ENCODE measurements around the gene C2CD2. TPM values are rescaled to one million over a fixed set of nuclear protein-coding genes. Genes with fewer than 3 reads are reported as not detected.

Gene C2CD2
- total RNA-seq, 1 donor from 2014 or later: 6.7 TPM

DNA sequence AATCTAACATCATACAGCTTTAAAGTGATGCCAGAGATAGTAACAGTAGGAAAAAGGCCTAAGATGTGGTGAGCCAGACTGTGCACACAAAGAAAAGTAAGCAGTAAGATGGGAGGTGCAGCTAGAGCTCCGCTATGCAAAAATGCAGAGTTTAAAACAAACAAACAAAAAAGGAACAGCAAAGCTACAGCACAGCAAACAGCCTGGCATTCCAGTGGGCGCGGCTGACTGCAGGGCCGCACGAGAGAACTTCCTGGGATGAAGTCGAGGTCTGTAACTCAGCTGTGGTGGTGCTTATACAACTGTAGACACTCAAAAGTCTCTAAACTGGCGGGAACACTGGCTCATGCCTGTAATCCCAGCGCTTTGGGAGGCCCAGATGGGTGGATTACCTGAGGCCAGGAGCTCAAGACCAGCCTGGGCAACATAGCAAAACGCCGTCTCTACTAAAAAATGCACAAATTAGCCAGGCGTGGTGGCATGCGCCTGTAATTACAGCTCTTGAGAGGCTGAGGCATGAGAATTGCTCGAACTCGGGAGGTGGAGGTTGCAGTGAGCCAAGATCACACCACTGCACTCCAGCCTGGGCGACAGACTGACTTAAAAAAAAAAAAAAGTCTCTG lies 104.7 kb downstream of the C2CD2 start:
- Mint-ChIP-seq H3K4me3 (no peak overlapping the region), H3K27me3 (no peaks in the 10 kb centered on the region)

DNA sequence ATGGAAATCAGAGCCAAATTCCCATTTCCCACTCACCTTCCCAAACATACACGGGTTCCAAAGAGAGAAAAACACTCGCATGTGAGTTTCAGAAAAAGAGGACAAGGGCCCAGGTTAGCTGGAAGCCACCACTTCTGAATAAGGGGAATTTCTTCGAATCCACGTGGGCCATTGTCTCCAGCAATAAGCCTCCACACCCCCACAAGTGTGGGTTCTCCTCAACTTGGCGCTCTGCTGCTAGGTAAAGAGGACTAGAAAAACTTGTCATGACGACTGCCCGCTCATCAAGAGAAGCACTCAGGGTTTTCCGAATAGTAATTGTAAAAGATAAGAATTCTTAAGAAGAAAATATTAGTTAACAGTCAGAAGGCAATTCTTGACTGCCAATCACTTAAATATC lies 105.3 kb downstream of the C2CD2 start:
- no peak overlapping the region for H3K27ac Mint-ChIP-seq
- intact Hi-C loops (cut with micrococcal nuclease): no loop called here
- ChIA-PET CTCF (interaction anchor here (1.6 kb wide), 1 partner anchor 259 kb away, joined by 3 read pairs; no protein-coding TSS in a partner anchor), POLR2A (no interaction called here)
- H3K9me3 Mint-ChIP-seq: no peaks in the 10 kb centered on the region
- H3K36me3 Mint-ChIP-seq (ENCODE audit: low read depth): peaks cover 58% of the 10 kb centered on the region
- no peak overlapping the region for H3K4me3 Mint-ChIP-seq
- H3K27me3 Mint-ChIP-seq: no peaks in the 10 kb centered on the region
- TF ChIP-seq, protein P1, sequence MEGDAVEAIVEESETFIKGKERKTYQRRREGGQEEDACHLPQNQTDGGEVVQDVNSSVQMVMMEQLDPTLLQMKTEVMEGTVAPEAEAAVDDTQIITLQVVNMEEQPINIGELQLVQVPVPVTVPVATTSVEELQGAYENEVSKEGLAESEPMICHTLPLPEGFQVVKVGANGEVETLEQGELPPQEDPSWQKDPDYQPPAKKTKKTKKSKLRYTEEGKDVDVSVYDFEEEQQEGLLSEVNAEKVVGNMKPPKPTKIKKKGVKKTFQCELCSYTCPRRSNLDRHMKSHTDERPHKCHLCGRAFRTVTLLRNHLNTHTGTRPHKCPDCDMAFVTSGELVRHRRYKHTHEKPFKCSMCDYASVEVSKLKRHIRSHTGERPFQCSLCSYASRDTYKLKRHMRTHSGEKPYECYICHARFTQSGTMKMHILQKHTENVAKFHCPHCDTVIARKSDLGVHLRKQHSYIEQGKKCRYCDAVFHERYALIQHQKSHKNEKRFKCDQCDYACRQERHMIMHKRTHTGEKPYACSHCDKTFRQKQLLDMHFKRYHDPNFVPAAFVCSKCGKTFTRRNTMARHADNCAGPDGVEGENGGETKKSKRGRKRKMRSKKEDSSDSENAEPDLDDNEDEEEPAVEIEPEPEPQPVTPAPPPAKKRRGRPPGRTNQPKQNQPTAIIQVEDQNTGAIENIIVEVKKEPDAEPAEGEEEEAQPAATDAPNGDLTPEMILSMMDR (IDR thresholded peaks at IDR 0.05): no peak
- H3K4me1 Mint-ChIP-seq: peaks cover 3% of the 10 kb centered on the region
- no peak for ATAC-seq (ENCODE audit: low read depth)
- DNase-seq: no peak

More for the DNA sequence above, 104.7 kb downstream of the C2CD2 start:
- CTCF ChIA-PET: interaction anchor here (1.6 kb wide), 1 partner anchor 259 kb away, joined by 3 read pairs; no protein-coding TSS in a partner anchor
- TF ChIP-seq, protein P1 (IDR thresholded peaks at IDR 0.05): no peak
- peaks cover under 1% of the 10 kb centered on the region for H3K4me1 Mint-ChIP-seq
- intact Hi-C loops (cut with micrococcal nuclease): no loop called here
- no peak for ATAC-seq (ENCODE audit: low read depth)
- POLR2A ChIA-PET: no interaction called here
- no peaks in the 10 kb centered on the region for H3K9me3 Mint-ChIP-seq
- H3K27ac Mint-ChIP-seq: no peak overlapping the region
- peaks cover 64% of the 10 kb centered on the region for H3K36me3 Mint-ChIP-seq (ENCODE audit: low read depth)
- no peak for DNase-seq

DNA sequence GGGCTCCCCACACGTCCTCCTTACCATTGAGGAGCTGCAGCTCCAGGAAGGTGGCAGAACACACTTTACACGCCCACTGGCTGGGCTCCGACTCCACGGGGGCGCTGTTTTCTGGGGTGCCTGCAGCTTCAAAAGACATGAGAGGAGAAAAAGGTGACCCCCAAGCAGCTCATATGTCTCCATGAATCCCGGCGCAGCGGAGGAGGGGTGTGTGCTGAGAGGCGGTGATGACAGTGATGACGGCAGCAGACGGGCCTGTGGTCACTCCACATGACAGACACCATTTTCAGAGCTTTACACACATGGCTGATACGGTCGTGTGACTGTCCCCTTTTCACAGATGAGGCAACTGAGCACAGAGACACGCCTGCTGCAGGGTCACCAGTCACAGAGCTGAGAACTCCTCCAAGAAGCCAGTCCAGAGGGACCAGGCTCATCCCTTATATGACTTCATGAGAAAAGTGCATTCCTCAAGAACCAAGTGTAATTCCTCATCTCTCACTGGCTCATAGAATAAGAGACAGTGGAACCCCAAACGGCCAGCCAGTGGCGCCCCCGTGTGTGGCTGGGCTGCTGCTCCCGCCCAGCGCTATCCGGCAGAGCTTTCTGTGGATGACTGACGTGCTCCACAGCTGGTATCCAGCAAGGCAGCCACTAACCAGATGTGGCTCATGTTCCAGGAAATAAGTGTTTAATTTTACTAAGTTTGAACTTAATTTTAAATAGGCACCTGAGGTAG lies 106.6 kb downstream of the C2CD2 start:
- DNase-seq (no peak), ATAC-seq (ENCODE audit: low read depth) (no peak)
- intact Hi-C loops (cut with micrococcal nuclease): no loop called here
- Mint-ChIP-seq H3K4me1 (peaks cover 3% of the 10 kb centered on the region), H3K27me3 (no peaks in the 10 kb centered on the region), H3K9me3 (no peaks in the 10 kb centered on the region), H3K4me3 (no peak overlapping the region), H3K36me3 (ENCODE audit: low read depth) (peaks cover 50% of the 10 kb centered on the region), H3K27ac (no peak overlapping the region)
- ChIA-PET POLR2A (no interaction called here), CTCF (interaction anchor here (1.6 to 1.9 kb wide), 2 partner anchors 31 to 260 kb away, joined by 3 to 5 read pairs; no protein-coding TSS in a partner anchor)
- TF ChIP-seq, protein P1 (IDR thresholded peaks at IDR 0.05): no peak

DNA sequence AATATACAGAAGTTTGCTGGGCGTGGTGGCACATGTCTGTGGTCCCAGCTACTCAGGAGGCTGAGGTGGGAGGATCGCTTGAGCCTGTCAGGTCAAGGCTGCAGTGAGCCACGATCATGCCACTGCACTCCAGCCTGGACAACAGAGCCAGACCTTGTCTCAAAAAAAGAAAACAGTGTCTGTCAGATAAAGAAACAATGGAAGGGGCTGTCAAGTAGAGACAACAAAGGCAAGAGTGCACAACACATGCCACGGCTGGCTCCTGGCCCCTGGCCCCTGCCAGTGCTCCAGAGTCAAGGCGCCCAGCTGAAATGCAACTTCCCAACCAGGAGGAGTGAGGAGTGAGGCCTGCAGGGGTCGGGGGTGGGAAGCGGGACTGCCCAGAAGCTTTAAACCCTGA lies 107.3 kb downstream of the C2CD2 start:
- Mint-ChIP-seq H3K9me3 (no peaks in the 10 kb centered on the region), H3K4me1 (peaks cover 3% of the 10 kb centered on the region), H3K27ac (no peak overlapping the region), H3K27me3 (no peaks in the 10 kb centered on the region), H3K36me3 (ENCODE audit: low read depth) (peaks cover 49% of the 10 kb centered on the region), H3K4me3 (no peak overlapping the region)
- DNase-seq (no peak), ATAC-seq (ENCODE audit: low read depth) (no peak)
- CTCF ChIA-PET: interaction anchor here (1.9 kb wide), 1 partner anchor 30 kb away, joined by 5 read pairs; no protein-coding TSS in a partner anchor
- TF ChIP-seq, protein P1 (IDR thresholded peaks at IDR 0.05): no peak
- intact Hi-C loops (cut with micrococcal nuclease): no loop called here
- POLR2A ChIA-PET: no interaction called here

DNA sequence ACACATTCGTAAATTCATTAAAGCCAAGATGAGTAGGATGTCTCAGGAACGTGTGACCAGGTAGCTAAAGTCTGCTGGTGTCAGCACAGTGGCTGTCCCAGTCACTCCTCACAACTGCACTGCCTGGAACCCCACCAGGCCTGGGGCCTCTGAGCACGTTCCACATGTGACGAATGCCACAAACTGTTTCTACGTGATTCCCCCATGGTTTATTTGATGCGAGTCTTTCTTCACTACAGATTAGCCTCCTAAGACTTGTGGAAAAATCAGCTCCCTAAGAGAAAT lies 107.8 kb downstream of the C2CD2 start:
- intact Hi-C loops (cut with micrococcal nuclease): no loop called here
- Mint-ChIP-seq H3K27ac (no peak overlapping the region), H3K36me3 (ENCODE audit: low read depth) (peaks cover 51% of the 10 kb centered on the region), H3K9me3 (peaks cover 6% of the 10 kb centered on the region), H3K4me1 (peaks cover 3% of the 10 kb centered on the region), H3K4me3 (no peak overlapping the region), H3K27me3 (no peaks in the 10 kb centered on the region)
- TF ChIP-seq, protein P1 (IDR thresholded peaks at IDR 0.05): no peak
- POLR2A ChIA-PET: no interaction called here
- DNase-seq: no peak
- no peak for ATAC-seq (ENCODE audit: low read depth)
- CTCF ChIA-PET: interaction anchor here (1.9 kb wide), 1 partner anchor 29 kb away, joined by 5 read pairs; no protein-coding TSS in a partner anchor
